ENCODE data around the gene FHOD3.

Gene FHOD3

DNA sequence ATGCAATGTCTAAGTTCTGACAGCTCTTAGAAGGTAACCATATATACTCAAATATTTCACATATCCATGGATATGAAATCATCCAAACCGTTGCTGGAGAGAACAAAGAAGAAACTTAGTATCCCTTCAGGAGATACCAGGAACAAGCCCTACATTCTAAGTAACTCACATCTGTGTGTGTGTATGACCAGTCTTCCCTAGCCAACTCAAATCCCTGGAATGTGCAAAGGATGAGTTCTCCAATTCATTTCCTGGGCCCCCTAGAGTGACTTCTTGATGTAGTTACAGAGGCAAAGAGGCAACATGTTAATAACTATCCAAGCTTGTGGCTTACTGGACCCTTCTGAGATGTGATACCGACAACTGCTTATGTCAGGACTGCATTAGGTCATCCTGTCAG, 511.2 kb downstream of the FHOD3 start:
- Histone ChIP-seq H3K4me3 (ENCODE audit: low read depth, low read length) (no peak overlapping the region), H3K27ac (no peak overlapping the region), H3K27me3 (replicated peaks) (no peaks in the 10 kb centered on the region), H3K36me3 (replicated peaks) (peaks cover 35% of the 10 kb centered on the region)
- in situ Hi-C loops (cut with HindIII; ENCODE audit: low pct_ligation_motif_present, low sequenced_read_pairs): no loop called here
- TF ChIP-seq, protein P1, sequence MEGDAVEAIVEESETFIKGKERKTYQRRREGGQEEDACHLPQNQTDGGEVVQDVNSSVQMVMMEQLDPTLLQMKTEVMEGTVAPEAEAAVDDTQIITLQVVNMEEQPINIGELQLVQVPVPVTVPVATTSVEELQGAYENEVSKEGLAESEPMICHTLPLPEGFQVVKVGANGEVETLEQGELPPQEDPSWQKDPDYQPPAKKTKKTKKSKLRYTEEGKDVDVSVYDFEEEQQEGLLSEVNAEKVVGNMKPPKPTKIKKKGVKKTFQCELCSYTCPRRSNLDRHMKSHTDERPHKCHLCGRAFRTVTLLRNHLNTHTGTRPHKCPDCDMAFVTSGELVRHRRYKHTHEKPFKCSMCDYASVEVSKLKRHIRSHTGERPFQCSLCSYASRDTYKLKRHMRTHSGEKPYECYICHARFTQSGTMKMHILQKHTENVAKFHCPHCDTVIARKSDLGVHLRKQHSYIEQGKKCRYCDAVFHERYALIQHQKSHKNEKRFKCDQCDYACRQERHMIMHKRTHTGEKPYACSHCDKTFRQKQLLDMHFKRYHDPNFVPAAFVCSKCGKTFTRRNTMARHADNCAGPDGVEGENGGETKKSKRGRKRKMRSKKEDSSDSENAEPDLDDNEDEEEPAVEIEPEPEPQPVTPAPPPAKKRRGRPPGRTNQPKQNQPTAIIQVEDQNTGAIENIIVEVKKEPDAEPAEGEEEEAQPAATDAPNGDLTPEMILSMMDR (IDR thresholded peaks at IDR 0.05; ENCODE audit: low read depth, low read length, missing control alignments): peak; percentile 6
- DNase-seq: peak; percentile 51

DNA sequence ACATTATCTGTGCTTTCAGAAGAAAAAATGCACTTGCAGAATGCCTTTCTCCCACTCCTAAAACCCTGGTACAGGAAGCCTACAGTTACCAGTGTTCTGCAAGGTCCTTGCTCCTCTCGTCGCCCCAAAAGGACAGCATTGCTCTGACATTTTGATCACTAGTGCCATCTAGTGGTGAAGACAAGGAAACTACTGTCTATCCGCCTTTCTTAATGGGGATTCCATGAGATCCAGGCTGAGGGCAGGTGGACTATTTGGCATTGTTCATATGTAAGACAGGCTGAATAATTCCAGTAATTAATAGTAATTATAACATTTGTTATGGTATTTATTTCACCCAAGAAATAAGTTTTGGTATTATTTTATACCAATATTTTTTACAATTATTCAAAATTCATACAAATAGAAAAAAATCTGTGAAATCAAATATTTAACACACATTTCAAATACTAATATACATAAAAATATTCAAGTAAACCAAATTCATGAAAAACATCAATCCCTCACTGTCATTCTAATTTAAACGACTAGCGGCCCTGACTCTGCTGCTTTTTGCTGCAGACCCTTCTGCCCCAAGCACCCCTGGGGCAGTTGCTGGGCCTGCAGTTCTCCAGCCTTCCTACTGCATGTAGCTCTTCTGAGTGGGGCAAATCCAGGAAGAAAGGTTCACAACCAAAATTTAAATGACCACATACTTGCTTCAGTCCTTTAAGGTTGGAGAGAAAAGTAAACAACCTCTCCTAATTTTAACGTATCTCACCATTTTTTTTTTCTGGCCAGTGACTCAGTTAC, 512.3 kb downstream of the FHOD3 start:
- H3K36me3 ChIP-seq (replicated peaks): peaks cover 25% of the 10 kb centered on the region
- TF ChIP-seq, protein P1 (IDR thresholded peaks at IDR 0.05; ENCODE audit: low read depth, low read length, missing control alignments): peak; percentile 86

DNA sequence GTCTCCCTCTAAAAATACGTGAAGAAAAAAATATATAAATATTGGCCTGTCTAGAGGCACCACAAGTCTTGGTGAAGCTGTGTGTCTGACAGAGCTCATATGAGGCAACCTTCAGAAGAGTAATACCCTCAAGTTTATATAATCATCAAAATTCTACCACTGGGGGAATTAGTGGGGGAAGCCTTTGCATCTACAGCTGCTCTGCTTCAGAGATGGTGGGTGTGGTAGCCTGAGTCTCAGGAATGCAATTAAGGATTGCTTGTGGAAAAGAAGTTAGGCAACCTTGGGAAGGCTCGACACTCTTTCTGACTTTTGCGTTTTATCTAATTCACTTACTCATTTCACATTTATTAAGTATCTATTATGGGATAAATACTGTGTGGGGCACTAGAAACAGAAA, 513.9 kb downstream of the FHOD3 start:
- H3K36me3 ChIP-seq (replicated peaks): peaks cover 17% of the 10 kb centered on the region
- TF ChIP-seq, protein P1 (IDR thresholded peaks at IDR 0.05; ENCODE audit: low read depth, low read length, missing control alignments): no peak
- no peak overlapping the region for H3K27ac ChIP-seq
- no peaks in the 10 kb centered on the region for H3K27me3 ChIP-seq (replicated peaks)
- in situ Hi-C loops (cut with HindIII; ENCODE audit: low pct_ligation_motif_present, low sequenced_read_pairs): no loop called here
- DNase-seq: no peak
- H3K4me3 ChIP-seq (ENCODE audit: low read depth, low read length): no peak overlapping the region

More for the DNA sequence above, 512.3 kb downstream of the FHOD3 start:
- H3K4me3 ChIP-seq (ENCODE audit: low read depth, low read length): no peak overlapping the region
- in situ Hi-C loops (cut with HindIII; ENCODE audit: low pct_ligation_motif_present, low sequenced_read_pairs): no loop called here
- H3K27ac ChIP-seq: no peak overlapping the region
- DNase-seq: peak; percentile 33
- no peaks in the 10 kb centered on the region for H3K27me3 ChIP-seq (replicated peaks)

DNA sequence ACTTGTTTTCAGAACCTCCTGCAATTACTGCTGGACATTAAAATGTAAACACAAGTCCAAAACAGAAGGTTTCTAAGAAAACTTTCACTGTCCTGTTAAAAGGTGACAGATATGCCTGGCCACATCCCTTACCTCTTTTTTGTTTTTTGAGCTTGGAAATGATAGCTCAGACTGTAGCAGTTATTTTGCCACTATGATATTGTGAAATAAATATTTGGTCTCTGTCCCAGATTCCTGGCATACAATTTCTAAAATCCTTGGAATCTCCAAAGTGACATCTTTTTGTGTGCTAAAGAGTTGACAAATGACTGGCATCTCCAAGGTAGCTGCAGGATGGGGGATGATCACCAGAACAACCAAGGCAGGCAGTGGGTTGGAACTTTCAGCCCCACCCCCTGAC, 514.4 kb downstream of the FHOD3 start:
- in situ Hi-C loops (cut with HindIII; ENCODE audit: low pct_ligation_motif_present, low sequenced_read_pairs): no loop called here
- DNase-seq: no peak
- no peak overlapping the region for H3K4me3 ChIP-seq (ENCODE audit: low read depth, low read length)
- H3K27ac ChIP-seq: no peak overlapping the region
- no peaks in the 10 kb centered on the region for H3K27me3 ChIP-seq (replicated peaks)
- TF ChIP-seq, protein P1 (IDR thresholded peaks at IDR 0.05; ENCODE audit: low read depth, low read length, missing control alignments): no peak
- peaks cover 21% of the 10 kb centered on the region for H3K36me3 ChIP-seq (replicated peaks)

DNA sequence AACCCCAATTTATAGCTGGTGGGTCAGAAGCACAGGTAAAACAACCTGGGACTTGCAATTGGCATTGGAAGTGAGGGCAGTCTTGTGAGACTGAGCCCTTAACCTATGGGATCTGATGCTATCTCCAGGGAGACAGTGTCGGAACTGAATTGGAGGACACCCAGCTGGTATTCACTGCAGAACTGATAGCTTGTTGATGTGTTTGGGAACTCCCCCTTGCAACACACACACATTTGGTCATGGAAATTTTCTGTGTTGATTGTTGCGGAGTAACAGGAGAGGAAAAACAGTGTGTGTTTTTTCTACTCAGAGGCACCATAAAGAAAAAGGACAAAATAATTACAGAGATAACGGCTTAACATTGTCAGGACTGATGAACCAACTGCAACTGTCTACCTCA, 515.2 kb downstream of the FHOD3 start:
- no peak overlapping the region for H3K27ac ChIP-seq
- H3K36me3 ChIP-seq (replicated peaks): peaks cover 19% of the 10 kb centered on the region
- TF ChIP-seq, protein P1 (IDR thresholded peaks at IDR 0.05; ENCODE audit: low read depth, low read length, missing control alignments): no peak
- no peaks in the 10 kb centered on the region for H3K27me3 ChIP-seq (replicated peaks)
- no peak for DNase-seq
- H3K4me3 ChIP-seq (ENCODE audit: low read depth, low read length): no peak overlapping the region
- in situ Hi-C loops (cut with HindIII; ENCODE audit: low pct_ligation_motif_present, low sequenced_read_pairs): no loop called here

Measured in brain microvascular endothelial cell (primary cell).